ENCODE measurements around the gene DGCR8. TPM values are rescaled to one million over a fixed set of nuclear protein-coding genes. Genes with fewer than 3 reads are reported as not detected.

The DGCR8 gene
- polyA plus RNA-seq, 2 of the 4 experiments (the other 2 are of a cell fraction) = 18.1 to 21.3 TPM

DNA sequence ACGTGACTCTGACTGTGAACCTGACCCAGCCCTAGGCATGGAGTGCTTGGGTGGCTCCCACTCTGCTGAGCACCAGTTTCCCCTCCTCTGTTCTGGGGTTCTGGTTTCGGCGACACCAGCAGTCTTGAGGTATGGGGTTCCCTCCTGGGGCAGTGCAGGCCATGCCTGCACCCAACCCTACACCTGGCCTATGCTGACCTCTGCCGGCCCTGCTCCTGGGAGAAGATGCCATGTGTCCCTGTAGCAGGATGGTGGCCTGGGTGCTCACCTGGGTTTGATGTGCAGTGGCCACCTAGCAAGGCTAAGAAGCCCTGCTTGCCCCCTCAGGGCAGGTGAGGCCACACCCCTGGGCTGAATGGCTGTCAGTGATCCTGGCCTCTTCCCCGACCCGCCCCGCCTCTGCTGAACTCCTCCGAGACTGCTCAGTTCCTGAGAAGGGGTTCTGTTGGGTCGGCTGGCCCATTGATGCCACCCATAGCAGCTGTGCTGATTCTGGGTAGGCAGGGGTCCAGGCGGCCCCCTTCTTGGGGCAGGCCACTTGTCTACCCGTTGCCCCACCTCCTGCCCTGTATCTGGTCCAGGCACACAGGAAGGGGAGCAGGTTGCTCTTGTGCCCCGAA, 54.0 kb downstream of the DGCR8 start:
- no peak overlapping the region for H3K27ac ChIP-seq
- FAIRE-seq (no peak), DNase-seq (ENCODE audit: low read depth in 1 of 2, low spot score in 1 of 2) (no peak), ATAC-seq (no peak)
- no peak overlapping the region for H3K4me3 ChIP-seq
- ChIA-PET CTCF (no interaction called here), POLR2A (no interaction called here)
- H3K4me2 ChIP-seq = no peak overlapping the region
- no peaks in the 10 kb centered on the region for H3K9me3 ChIP-seq
- TF ChIP-seq EP300 (IDR thresholded peaks at IDR 0.05) (no peak), CBX8 (IDR thresholded peaks at IDR 0.05) (no peak), HMGXB4 (CRISPR knock-in tag; IDR thresholded peaks at IDR 0.05; ENCODE audit: borderline replicate concordance) (no peak)
- 77% methylated on average over 6 of the region's 12 CpGs for WGBS (ENCODE audit: missing lambda C conversion rate)
- peaks cover 7% of the 10 kb centered on the region; the same call in 1 of the 3 replicates for H3K4me1 ChIP-seq

DNA sequence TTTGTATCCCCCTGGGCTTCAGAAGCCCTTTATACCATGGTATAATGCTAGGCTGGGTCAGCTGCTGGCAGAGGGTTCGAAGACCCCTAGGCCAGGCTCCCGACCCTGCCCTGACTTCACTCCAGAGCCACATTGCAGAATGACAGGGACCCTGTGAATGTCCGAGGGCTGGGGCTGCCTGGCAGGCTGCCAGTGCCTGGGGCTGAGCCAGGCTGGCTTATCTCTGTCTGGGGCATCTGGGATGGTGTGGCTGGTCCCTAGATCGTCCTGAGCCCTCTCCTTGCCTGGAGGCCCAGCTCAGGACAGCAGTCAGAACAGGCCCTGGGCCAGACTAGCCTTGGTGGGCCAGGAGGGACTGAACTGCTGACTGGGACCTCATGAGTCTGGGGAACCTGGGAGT, 55.2 kb downstream of the DGCR8 start:
- 50% methylated on average over 1 of the region's 4 CpGs for WGBS (ENCODE audit: missing lambda C conversion rate)
- Histone ChIP-seq H3K4me1 (peaks cover 7% of the 10 kb centered on the region; the same call in 1 of the 3 replicates), H3K27ac (no peak overlapping the region), H3K4me2 (no peak overlapping the region), H3K4me3 (no peak overlapping the region), H3K9me3 (no peaks in the 10 kb centered on the region)
- ATAC-seq = no peak
- POLR2A ChIA-PET = no interaction called here
- no peak for FAIRE-seq
- CTCF ChIA-PET = no interaction called here
- no peak for TF ChIP-seq E2F6 (IDR thresholded peaks at IDR 0.05; ENCODE audit: borderline replicate concordance, low read depth)
- no peak for TF ChIP-seq CBX2 (IDR thresholded peaks at IDR 0.05; ENCODE audit: borderline replicate concordance, low read depth)
- no peak for TF ChIP-seq TP53 (CRISPR knock-in tag; IDR thresholded peaks at IDR 0.05)
- TF ChIP-seq RFX5 (IDR thresholded peaks at IDR 0.05) = no peak
- no peak for TF ChIP-seq ZSCAN20 (CRISPR knock-in tag; IDR thresholded peaks at IDR 0.05)
- TF ChIP-seq ELK1 (IDR thresholded peaks at IDR 0.05; ENCODE audit: low read depth, low read length) = no peak
- TF ChIP-seq RNF2 (IDR thresholded peaks at IDR 0.05; ENCODE audit: borderline replicate concordance, low read depth) = no peak
- TF ChIP-seq USF2 (IDR thresholded peaks at IDR 0.05) = no peak
- no peak for TF ChIP-seq KDM1A (IDR thresholded peaks at IDR 0.05; ENCODE audit: low read depth)
- TF ChIP-seq FOSB (CRISPR knock-in tag; IDR thresholded peaks at IDR 0.05) = no peak
- TF ChIP-seq EHMT2 (IDR thresholded peaks at IDR 0.05; ENCODE audit: low read depth) = no peak
- no peak for TF ChIP-seq ZC3H11A (IDR thresholded peaks at IDR 0.05)
- no peak for TF ChIP-seq ATOH8 (CRISPR knock-in tag; IDR thresholded peaks at IDR 0.05; ENCODE audit: low read depth)
- TF ChIP-seq HES2 (IDR thresholded peaks at IDR 0.05) = no peak
- no peak for TF ChIP-seq HOXB13 (CRISPR knock-in tag; IDR thresholded peaks at IDR 0.05; ENCODE audit: low read depth)
- TF ChIP-seq TFCP2L1 (CRISPR knock-in tag; IDR thresholded peaks at IDR 0.05) = no peak
- TF ChIP-seq CEBPB (IDR thresholded peaks at IDR 0.05) = no peak
- no peak for TF ChIP-seq ZNF302 (CRISPR knock-in tag; IDR thresholded peaks at IDR 0.05)
- no peak for TF ChIP-seq NPAS2 (CRISPR knock-in tag; IDR thresholded peaks at IDR 0.05; ENCODE audit: borderline replicate concordance)
- no peak for TF ChIP-seq GATA3 (IDR thresholded peaks at IDR 0.05; ENCODE audit: borderline replicate concordance)
- DNase-seq (ENCODE audit: low read depth in 1 of 2, low spot score in 1 of 2) = no peak

Data from A549 (cell line).